ENCODE data around the gene TMEM117. TPM values are rescaled to one million over a fixed set of nuclear protein-coding genes. Genes with fewer than 3 reads are reported as not detected.
A peak's percentile ranks its signal among the peaks of the same experiment; 100 is the strongest.
"Not testable (repeated sequence)": the region's sequence is repeated elsewhere in the genome, so short reads cannot be mapped to it uniquely, and the experiment has no call there.

Gene TMEM117
- total RNA-seq, 1 donor from 2014 or later = 35.3 TPM

DNA sequence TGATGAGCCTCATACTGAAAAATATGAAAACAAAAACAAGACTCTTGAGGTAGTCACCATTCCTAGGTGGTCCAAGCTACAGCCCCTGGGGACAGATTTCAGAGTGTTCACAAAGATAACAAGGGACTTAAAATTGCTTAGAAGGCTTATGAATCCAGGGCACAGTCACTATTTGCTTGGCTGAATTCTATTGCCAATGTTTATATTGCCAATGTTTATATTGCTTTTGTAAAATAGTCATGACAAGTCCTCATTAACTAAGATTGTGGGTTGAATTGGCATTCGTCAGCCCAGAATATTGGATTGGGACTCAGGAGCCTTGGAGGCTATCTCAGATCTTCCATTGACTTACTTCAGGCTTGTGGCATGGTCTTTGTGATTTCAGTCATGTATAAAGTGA is 6.4 kb downstream of the TMEM117 start:
- no peak overlapping the region for H3K27ac Mint-ChIP-seq
- TF ChIP-seq, protein P1, sequence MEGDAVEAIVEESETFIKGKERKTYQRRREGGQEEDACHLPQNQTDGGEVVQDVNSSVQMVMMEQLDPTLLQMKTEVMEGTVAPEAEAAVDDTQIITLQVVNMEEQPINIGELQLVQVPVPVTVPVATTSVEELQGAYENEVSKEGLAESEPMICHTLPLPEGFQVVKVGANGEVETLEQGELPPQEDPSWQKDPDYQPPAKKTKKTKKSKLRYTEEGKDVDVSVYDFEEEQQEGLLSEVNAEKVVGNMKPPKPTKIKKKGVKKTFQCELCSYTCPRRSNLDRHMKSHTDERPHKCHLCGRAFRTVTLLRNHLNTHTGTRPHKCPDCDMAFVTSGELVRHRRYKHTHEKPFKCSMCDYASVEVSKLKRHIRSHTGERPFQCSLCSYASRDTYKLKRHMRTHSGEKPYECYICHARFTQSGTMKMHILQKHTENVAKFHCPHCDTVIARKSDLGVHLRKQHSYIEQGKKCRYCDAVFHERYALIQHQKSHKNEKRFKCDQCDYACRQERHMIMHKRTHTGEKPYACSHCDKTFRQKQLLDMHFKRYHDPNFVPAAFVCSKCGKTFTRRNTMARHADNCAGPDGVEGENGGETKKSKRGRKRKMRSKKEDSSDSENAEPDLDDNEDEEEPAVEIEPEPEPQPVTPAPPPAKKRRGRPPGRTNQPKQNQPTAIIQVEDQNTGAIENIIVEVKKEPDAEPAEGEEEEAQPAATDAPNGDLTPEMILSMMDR (IDR thresholded peaks at IDR 0.05; ENCODE audit: unreplicated experiment) = no peak
- H3K36me3 Mint-ChIP-seq = peaks cover 24% of the 10 kb centered on the region
- H3K27me3 Mint-ChIP-seq (ENCODE audit: low read depth) = no peaks in the 10 kb centered on the region
- no peak overlapping the region for H3K4me3 Mint-ChIP-seq
- H3K4me1 Mint-ChIP-seq = peaks cover 24% of the 10 kb centered on the region
- H3K9me3 Mint-ChIP-seq = peaks cover 11% of the 10 kb centered on the region
- DNase-seq (ENCODE audit: low spot score in 2 of 2, unreplicated experiment in 2 of 2) = no peak

DNA sequence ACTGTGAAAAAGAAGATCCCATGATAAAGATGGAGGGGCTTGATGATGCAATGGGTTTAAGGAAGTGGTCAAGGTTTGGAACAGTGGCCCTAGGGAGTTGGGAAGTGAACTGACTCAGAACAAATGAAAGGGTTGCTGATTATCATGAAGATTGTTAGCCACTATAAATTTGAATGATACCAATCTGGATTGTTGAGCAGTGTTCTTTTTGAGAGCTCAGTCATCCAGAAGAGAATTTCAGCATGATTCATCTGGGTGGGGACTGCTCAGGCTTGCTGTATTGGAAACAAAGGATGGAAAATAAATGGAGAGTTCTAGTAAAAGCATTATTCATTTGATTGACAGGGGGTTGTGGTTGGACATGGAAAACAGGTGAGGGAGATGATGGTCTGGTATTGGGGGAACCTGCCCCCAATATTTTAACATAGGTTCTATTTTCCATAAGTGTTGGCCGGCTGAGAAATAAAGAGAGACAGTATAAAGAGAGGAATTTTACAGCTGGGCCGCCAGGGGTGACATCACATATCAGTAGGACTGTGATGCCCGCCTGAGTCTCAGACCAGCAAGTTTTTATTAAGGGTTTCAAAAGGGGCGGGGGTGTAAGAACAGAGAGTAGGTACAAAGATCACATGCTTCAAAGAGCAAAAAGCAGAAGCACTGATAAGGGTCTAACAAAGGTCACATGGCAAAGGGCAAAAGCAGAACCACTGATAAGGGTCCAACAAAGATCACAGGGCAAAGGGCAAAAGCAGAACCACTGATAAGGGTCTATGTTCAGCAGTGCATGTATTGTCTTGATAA is 11.7 kb downstream of the TMEM117 start:
- peaks cover 26% of the 10 kb centered on the region for H3K9me3 Mint-ChIP-seq
- H3K4me3 Mint-ChIP-seq; H3K27ac Mint-ChIP-seq; DNase-seq (ENCODE audit: low spot score in 2 of 2, unreplicated experiment in 2 of 2); H3K27me3 Mint-ChIP-seq (ENCODE audit: low read depth): not testable (repeated sequence)
- H3K4me1 Mint-ChIP-seq = peaks cover 20% of the 10 kb centered on the region
- peaks cover 40% of the 10 kb centered on the region for H3K36me3 Mint-ChIP-seq

DNA sequence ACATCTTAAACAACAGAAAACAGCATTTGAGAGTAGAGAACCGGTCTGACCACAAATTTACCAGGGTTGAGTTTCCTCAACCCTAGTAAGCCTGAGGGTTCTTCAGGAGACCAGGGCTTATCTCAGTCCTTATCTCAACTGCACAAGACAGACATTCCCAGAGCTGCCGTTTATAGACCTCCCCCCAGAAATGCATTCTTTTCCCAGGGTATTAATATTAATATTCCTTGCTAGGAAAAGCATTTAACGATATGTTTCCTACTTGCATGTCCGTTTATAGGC is 12.3 kb downstream of the TMEM117 start:
- H3K27me3 Mint-ChIP-seq (ENCODE audit: low read depth) = no peaks in the 10 kb centered on the region
- peaks cover 21% of the 10 kb centered on the region for H3K4me1 Mint-ChIP-seq
- H3K36me3 Mint-ChIP-seq = peaks cover 40% of the 10 kb centered on the region
- no peak overlapping the region for H3K27ac Mint-ChIP-seq
- H3K4me3 Mint-ChIP-seq = no peak overlapping the region
- no peak for DNase-seq (ENCODE audit: low spot score in 2 of 2, unreplicated experiment in 2 of 2)
- H3K9me3 Mint-ChIP-seq = peaks cover 26% of the 10 kb centered on the region
- TF ChIP-seq, protein P1 (IDR thresholded peaks at IDR 0.05; ENCODE audit: unreplicated experiment) = no peak

DNA sequence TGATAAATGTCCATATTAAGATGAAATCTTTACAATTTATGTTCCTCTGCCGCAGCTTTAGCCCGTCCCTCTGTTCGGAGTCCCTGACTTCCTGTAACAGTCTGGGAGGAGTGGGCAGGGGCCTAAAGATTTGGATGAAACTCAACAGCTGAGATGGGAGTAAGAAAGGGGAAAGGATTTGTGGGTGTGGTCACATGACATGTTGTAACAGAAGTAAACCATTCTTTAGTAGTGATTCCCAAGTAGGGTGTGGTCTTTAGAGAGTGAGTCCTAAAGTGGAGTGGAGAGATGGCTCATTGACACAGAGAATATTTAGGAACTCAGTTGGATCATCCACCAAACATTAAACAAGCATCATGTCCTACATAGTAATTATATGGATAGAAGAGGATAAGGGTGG is 12.9 kb downstream of the TMEM117 start:
- H3K9me3 Mint-ChIP-seq = peaks cover 26% of the 10 kb centered on the region
- H3K4me1 Mint-ChIP-seq = peaks cover 25% of the 10 kb centered on the region
- no peaks in the 10 kb centered on the region for H3K27me3 Mint-ChIP-seq (ENCODE audit: low read depth)
- TF ChIP-seq, protein P1 (IDR thresholded peaks at IDR 0.05; ENCODE audit: unreplicated experiment) = no peak
- H3K36me3 Mint-ChIP-seq = peaks cover 40% of the 10 kb centered on the region
- no peak overlapping the region for H3K4me3 Mint-ChIP-seq
- H3K27ac Mint-ChIP-seq = no peak overlapping the region
- DNase-seq (ENCODE audit: low spot score in 2 of 2, unreplicated experiment in 2 of 2) = no peak

DNA sequence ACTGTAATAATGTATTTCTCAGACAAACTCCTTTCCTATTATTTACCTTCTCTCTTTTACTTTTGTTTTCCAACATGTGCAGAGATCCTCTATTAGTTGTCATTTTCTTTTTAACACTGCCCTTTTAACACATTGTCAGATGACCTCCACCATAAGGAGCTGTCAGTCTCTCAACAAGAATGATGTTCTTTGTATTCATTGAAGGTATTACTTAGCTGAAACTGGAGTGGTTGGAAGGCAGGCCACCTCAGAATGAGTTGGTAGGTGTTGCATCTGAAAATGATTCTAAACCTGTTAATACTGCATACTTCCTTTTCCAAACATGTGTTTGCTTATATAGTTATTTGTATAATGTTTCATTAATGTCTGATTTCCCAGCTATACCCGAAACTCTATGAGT is 16.9 kb downstream of the TMEM117 start:
- Mint-ChIP-seq H3K4me3 (no peak overlapping the region), H3K36me3 (peaks cover 14% of the 10 kb centered on the region), H3K4me1 (peaks cover 30% of the 10 kb centered on the region), H3K27ac (peak overlapping the region; percentile 75), H3K9me3 (peaks cover 11% of the 10 kb centered on the region), H3K27me3 (ENCODE audit: low read depth) (no peaks in the 10 kb centered on the region)
- TF ChIP-seq, protein P1 (IDR thresholded peaks at IDR 0.05; ENCODE audit: unreplicated experiment) = no peak
- no peak for DNase-seq (ENCODE audit: low spot score in 2 of 2, unreplicated experiment in 2 of 2)

DNA sequence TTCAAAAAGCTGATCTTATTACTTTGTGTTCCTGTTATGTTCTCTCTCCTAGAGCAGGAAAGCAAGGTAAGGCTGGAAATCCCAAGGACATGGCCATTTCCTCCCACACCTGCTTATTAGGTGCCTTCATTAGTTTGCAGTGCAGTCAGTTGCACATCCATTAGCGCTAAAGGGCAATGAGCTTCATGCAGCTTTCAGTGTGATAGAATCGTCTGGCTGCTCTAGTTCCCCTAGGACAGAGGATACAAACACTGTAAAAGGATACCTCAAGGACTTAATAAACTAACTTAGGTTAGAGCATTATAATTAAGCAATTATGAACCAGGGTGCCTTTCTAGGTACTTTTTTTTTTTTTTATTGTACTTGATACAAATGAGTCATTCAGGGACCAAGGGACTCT is 21.1 kb downstream of the TMEM117 start:
- no peak for DNase-seq (ENCODE audit: low spot score in 2 of 2, unreplicated experiment in 2 of 2)
- peaks cover 2% of the 10 kb centered on the region for H3K36me3 Mint-ChIP-seq
- TF ChIP-seq, protein P1 (IDR thresholded peaks at IDR 0.05; ENCODE audit: unreplicated experiment) = no peak
- H3K4me3 Mint-ChIP-seq = no peak overlapping the region
- H3K27me3 Mint-ChIP-seq (ENCODE audit: low read depth) = no peaks in the 10 kb centered on the region
- H3K27ac Mint-ChIP-seq = no peak overlapping the region
- no peaks in the 10 kb centered on the region for H3K9me3 Mint-ChIP-seq
- H3K4me1 Mint-ChIP-seq = peaks cover 35% of the 10 kb centered on the region
